ENCODE measurements around the gene NALCN. TPM values are rescaled to one million over a fixed set of nuclear protein-coding genes. Genes with fewer than 3 reads are reported as not detected.

NALCN gene
- total RNA-seq, 1 donor from 2014 or later: 3.5 TPM

DNA sequence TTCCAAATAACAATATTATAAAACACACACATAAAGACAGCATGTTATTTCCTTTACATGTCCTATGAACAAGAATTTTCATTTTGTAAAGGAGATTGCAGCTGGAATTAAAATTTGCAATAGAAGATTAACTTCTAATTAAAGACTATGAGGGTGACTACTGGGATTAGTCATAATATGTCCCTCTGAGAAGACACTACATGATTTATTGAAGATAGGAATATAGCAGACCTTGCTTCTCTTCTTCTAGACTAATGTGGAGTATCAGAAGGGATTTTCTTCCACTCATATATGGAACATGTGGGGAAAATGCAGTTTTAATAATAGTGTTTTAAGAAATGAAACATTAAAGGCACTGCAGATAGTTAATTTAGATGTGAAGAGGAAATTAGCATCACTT is 177.8 kb downstream of the NALCN start:
- Histone ChIP-seq H3K4me3 (no peak overlapping the region), H3K4me1 (no peaks in the 10 kb centered on the region), H3K27me3 (no peaks in the 10 kb centered on the region), H3K36me3 (no peaks in the 10 kb centered on the region), H3K27ac (no peak overlapping the region), H3K9me3 (no peaks in the 10 kb centered on the region)
- intact Hi-C loops (cut with DNase I): no loop called here
- TF ChIP-seq, protein P1, sequence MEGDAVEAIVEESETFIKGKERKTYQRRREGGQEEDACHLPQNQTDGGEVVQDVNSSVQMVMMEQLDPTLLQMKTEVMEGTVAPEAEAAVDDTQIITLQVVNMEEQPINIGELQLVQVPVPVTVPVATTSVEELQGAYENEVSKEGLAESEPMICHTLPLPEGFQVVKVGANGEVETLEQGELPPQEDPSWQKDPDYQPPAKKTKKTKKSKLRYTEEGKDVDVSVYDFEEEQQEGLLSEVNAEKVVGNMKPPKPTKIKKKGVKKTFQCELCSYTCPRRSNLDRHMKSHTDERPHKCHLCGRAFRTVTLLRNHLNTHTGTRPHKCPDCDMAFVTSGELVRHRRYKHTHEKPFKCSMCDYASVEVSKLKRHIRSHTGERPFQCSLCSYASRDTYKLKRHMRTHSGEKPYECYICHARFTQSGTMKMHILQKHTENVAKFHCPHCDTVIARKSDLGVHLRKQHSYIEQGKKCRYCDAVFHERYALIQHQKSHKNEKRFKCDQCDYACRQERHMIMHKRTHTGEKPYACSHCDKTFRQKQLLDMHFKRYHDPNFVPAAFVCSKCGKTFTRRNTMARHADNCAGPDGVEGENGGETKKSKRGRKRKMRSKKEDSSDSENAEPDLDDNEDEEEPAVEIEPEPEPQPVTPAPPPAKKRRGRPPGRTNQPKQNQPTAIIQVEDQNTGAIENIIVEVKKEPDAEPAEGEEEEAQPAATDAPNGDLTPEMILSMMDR (IDR thresholded peaks at IDR 0.05): no peak
- ATAC-seq (no peak), DNase-seq (no peak)

- Histone ChIP-seq H3K9me3 (no peaks in the 10 kb centered on the region), H3K36me3 (no peaks in the 10 kb centered on the region), H3K4me3 (no peak overlapping the region), H3K4me1 (no peaks in the 10 kb centered on the region), H3K27me3 (no peaks in the 10 kb centered on the region), H3K27ac (no peak overlapping the region)
- ATAC-seq: no peak
- no peak for DNase-seq
- TF ChIP-seq, protein P1 (IDR thresholded peaks at IDR 0.05): no peak
- intact Hi-C loops (cut with DNase I): no loop called here
These were observed 184.4 kb downstream of the NALCN start for GRCh38 chr13:101231751-101232428.

DNA sequence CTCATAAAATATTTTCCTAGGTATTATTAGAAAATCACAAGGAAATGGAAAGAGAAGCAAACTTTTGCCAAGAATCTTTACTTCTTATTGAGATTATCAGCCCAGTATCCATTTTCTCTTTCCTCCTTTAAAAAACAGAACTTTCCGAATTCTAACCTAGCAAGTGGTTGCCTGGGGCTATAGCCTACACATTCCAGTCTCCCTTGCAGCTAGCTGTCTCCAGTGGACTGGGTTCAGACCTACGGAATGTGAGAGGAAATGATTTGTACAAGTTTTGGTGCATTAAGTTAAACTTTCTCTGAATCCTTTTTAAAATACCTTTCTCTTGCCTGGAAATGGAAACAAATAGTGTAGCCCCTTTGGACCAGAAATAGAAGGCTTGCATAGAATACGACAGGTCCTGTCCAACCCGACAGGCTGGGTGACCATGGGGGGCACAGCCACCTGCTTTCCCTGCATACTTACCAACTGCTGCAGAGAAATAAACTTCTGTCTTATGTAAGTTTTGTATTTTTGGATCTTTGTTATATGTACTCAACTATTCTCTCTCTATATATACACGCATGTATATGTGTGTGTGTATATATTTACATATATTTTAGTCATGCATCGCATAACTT is 185.9 kb downstream of the NALCN start:
- DNase-seq (no peak), ATAC-seq (no peak)
- Histone ChIP-seq H3K36me3 (no peaks in the 10 kb centered on the region), H3K27ac (no peak overlapping the region), H3K4me1 (no peaks in the 10 kb centered on the region), H3K9me3 (no peaks in the 10 kb centered on the region), H3K27me3 (no peaks in the 10 kb centered on the region), H3K4me3 (no peak overlapping the region)
- TF ChIP-seq, protein P1 (IDR thresholded peaks at IDR 0.05): no peak
- intact Hi-C loops (cut with DNase I): no loop called here

DNA sequence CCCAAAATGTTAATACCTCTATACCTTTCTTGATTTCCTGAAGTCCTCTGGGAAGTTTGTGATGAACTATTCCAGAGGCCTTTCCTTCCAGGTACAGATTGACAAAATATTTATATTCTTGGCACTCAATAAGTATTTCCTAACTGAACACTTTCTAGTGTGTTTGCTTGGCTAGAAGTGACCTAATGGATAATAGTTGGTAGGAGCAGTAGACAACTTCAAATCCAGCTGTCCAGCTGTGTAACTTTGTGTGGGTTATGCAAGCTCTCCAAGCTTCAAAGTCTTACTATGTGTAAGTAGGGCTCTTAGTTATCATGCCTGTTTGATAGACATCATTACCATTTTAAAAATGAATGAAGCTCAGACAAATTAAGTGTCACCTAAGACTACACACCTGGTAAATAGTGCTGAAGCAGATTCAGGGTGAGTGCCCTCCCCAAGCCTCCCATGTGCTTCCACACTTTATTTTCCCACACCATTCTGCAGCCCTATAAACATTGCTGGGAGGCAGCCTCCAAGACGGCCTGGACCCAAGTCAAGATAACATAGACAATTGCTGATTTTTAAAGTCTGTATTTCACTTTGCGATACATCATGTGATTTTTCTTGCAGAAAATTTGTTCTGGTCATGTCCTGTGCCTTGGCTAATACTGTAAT is 196.6 kb downstream of the NALCN start:
- no peak overlapping the region for H3K4me3 ChIP-seq
- TF ChIP-seq, protein P1 (IDR thresholded peaks at IDR 0.05): no peak
- no peak overlapping the region for H3K27ac ChIP-seq

DNA sequence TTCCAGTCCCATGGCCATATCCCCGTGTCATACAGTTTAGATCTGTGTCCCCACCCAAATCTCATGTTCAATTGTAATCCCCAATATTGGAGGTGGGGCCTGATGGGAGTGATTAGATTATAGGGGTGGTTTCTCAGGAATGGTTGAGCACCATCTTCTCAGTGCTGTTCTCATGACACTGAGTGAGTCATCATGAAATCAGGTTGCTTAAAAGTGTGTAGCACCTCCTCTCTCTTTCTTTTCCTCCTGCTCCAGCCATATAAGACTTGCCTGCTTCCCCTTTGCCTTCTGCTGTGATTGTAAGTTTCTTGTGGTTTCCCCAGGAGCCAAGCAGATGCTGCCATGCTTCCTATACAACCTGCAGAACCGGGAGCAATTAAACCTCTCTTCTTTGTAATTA is 197.8 kb downstream of the NALCN start:
- TF ChIP-seq, protein P1 (IDR thresholded peaks at IDR 0.05): no peak
- intact Hi-C loops (cut with DNase I): no loop called here

More for the DNA sequence above, 196.6 kb downstream of the NALCN start:
- DNase-seq (no peak), ATAC-seq (no peak)
- Histone ChIP-seq H3K36me3 (no peaks in the 10 kb centered on the region), H3K27me3 (no peaks in the 10 kb centered on the region), H3K4me1 (no peaks in the 10 kb centered on the region), H3K9me3 (no peaks in the 10 kb centered on the region)
- intact Hi-C loops (cut with DNase I): no loop called here

More for the DNA sequence above, 197.8 kb downstream of the NALCN start:
- H3K27me3 ChIP-seq: no peaks in the 10 kb centered on the region
- no peak overlapping the region for H3K4me3 ChIP-seq
- H3K4me1 ChIP-seq: no peaks in the 10 kb centered on the region
- no peaks in the 10 kb centered on the region for H3K36me3 ChIP-seq
- H3K9me3 ChIP-seq: no peaks in the 10 kb centered on the region
- DNase-seq (no peak), ATAC-seq (no peak)
- H3K27ac ChIP-seq: no peak overlapping the region

All from upper lobe of right lung (tissue), 1 donor.